BJ (cell line): Measurements from ENCODE around the gene RAMAC. TPM values are rescaled to one million over a fixed set of nuclear protein-coding genes. Genes with fewer than 3 reads are reported as not detected.

ENCODE experiments used
- CTCF ChIA-PET: fragments of 350-600 bp; formaldehyde crosslinking; extraction: SDS; loops from one replicate; lab custom pipeline; 2021; ENCODE audit warnings: antibody characterized with exemption, inconsistent platforms; lab: Yijun Ruan, JAX
- POLR2A ChIA-PET: fragments of 300-600 bp; sonication (Branson Sonifier 250); formaldehyde crosslinking; extraction: SDS; loops from one replicate; lab custom pipeline; 2021; ENCODE audit warnings: antibody characterized with exemption; lab: Charles Lee
- DNase-seq: peaks from one replicate; pipeline ENCODE4 v3.0.0-alpha.2; 2011; ENCODE audit warnings: low read depth
- H3K27me3 ChIP-seq: 2 replicates; pipeline ENCODE4 v1.6.0; 2011; ENCODE audit warnings: low read length; ENCODE audit not compliant: control insufficient read depth, insufficient read depth
- H3K36me3 ChIP-seq: 2 replicates; pipeline ENCODE4 v1.5.1; 2011; ENCODE audit warnings: low read length; ENCODE audit not compliant: control insufficient read depth, insufficient read depth
- H3K4me3 ChIP-seq: 2 replicates; pipeline ENCODE4 v1.5.1; 2011; ENCODE audit warnings: low read depth, mild to moderate bottlenecking, control low read depth, low read length
- polyA plus RNA-seq: library from polyadenylated mRNA; depleted of rRNA; stranded (reverse); fragments of >200 nt; gene quantifications from 2 replicates; pipeline ENCODE4 v1.2.3, GENCODE V29; 2011
- TF ChIP-seq, protein P1 (sequence below): IDR thresholded peaks from 2 replicates; pipeline ENCODE4 v1.5.1; 2011; ENCODE audit warnings: low read depth, mild to moderate bottlenecking, control low read depth, inconsistent platforms, low read length, moderate library complexity; ENCODE audit not compliant: insufficient read depth

Gene RAMAC
- polyA plus RNA-seq, 1 experiment, result 20.3 TPM

DNA sequence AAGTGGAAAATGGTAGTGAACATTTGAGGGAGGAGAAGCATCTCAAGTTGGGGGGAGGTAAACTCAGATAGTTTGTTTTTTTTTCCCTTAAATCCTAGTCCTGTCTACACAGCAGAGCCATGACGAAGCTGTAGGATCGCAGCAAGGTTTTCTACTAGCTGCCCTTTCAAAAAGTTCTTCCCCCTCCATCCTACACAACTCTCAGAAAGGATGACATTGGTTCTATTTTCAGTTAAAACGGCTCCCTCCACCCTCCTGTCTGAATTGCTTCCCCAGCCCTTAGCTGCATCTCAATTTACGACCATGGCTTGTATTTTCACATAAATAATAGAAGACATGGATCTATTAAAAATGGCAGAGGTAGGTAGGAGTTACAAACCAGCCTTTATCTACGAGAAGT, 35.7 kb upstream of the RAMAC start:
- Histone ChIP-seq H3K27me3 (peaks cover 7% of the 10 kb centered on the region), H3K4me3 (no peak overlapping the region), H3K36me3 (no peaks in the 10 kb centered on the region)
- ChIA-PET POLR2A (no interaction called here), CTCF (no interaction called here)
- DNase-seq, result no peak
- TF ChIP-seq, protein P1, sequence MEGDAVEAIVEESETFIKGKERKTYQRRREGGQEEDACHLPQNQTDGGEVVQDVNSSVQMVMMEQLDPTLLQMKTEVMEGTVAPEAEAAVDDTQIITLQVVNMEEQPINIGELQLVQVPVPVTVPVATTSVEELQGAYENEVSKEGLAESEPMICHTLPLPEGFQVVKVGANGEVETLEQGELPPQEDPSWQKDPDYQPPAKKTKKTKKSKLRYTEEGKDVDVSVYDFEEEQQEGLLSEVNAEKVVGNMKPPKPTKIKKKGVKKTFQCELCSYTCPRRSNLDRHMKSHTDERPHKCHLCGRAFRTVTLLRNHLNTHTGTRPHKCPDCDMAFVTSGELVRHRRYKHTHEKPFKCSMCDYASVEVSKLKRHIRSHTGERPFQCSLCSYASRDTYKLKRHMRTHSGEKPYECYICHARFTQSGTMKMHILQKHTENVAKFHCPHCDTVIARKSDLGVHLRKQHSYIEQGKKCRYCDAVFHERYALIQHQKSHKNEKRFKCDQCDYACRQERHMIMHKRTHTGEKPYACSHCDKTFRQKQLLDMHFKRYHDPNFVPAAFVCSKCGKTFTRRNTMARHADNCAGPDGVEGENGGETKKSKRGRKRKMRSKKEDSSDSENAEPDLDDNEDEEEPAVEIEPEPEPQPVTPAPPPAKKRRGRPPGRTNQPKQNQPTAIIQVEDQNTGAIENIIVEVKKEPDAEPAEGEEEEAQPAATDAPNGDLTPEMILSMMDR, result no peak

DNA sequence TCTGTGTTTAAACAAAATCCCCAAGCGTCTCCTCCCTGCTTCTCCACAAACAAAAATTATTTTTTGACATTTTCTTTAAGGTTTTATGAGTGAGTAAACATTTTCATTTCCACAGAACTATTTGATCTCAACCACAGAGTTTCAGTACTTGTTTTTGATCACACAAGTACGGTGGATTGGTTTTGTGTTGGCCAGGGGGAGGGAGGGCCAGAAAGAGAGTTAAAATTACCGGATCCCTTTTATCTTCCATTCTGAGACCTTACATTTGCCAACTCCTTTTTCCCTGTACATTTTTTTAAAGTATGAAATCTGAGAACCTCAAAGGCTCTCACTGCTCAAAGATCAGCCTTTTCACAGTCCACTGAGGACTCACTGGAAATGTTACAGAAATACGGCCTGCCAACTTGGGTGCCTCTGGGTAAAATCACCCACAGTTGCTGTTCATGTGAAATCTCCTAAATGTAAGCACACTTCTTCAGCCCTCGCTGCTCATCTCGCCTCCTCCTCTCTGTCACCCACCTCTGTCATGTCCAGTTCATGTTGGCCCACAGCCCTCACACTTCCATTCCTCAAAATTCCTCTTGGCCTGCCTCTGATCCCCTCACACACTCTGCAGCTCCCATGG, 35.2 kb upstream of the RAMAC start:
- POLR2A ChIA-PET, result no interaction called here
- TF ChIP-seq, protein P1, result no peak
- DNase-seq, result no peak
- CTCF ChIA-PET, result no interaction called here
- Histone ChIP-seq H3K4me3 (no peak overlapping the region), H3K27me3 (peaks cover 7% of the 10 kb centered on the region), H3K36me3 (no peaks in the 10 kb centered on the region)

DNA sequence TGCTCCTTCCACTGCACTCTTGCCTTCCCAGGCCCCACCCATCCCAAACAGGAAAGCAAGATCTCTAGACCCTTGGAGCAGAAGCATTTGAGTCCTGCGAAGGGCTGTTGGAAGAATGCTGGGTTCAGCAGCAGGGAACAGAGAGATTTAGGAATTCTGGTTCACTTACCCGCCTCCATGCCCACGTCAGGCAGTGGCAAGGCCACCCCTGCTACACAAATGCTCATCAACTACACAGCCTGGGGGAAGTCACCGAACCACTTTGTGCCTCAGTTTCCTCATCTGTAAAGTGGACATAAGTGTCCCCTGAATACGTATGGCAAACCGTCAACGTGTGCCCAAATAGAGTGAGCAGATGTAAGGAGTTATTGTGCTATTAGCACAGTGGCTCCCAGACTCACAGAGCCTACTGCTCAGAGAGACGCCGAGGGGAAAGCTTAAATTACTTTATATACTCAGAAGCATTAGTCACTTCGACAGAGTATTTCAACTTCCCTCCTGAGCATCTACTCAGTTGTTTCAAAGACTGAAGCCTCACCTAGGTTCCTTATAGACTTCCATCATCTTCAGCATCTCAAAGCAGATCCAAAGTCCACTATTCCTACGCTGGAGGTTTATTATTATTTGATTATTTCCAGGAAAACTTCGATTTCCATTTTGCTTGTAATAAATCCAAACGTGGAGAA, 34.4 kb upstream of the RAMAC start:
- no peak for DNase-seq
- Histone ChIP-seq H3K36me3 (no peaks in the 10 kb centered on the region), H3K4me3 (no peak overlapping the region; the same call in 1 of the 2 replicates), H3K27me3 (peaks cover 7% of the 10 kb centered on the region)
- POLR2A ChIA-PET, result no interaction called here
- CTCF ChIA-PET, result no interaction called here
- TF ChIP-seq, protein P1, result no peak

DNA sequence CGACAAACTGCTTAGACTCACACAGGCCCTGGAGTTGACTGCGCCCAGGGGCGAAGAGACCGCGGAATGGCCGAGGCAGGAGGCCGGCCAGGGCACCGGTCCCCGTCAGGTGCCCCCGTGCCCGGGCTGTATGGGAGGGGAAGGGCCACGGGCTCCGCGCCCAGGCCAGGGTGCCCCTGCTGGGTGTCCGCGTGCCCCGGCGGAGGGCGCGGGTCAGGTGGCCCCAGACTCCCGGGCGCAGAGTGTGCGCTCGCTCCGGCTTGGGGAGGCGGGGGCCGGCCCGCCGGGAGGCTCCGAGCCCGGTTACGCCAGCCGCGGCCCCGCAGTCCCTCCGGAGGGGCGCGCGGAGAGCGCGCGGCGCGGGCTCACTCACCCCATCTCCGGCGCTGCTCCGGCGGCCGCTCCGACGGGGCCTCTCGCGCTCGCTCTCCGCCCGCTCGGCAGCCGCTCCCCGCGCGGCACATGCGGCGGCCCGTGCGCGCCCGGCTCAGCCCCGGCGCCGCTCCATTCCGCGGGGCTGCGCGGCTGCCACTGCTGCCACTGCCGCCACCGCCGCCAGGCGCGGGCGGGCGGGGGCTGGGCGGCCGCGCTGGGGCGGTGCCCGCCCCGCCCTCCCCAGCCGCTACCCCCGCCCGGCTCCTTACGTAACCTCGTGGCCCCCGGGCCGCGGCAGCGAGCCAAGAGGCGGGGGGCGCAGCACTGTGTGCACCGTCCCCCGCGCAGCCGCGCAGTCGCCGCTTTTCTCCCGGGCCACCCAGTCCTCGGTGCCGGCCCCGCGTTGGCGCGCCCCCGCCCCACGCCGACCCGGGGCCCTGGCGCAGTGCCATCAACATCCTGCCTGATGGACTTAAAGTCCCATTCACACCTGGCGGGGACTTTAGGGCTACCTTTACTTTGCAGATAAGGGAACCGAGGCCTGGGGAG, 33.6 kb upstream of the RAMAC start, which contains the start of gene HOMER2:
Gene HOMER2 (minus strand): TSS at position 563 of the 924 bp plus-strand sequence. CDS start 185 bp downstream, at position 378.
- TF ChIP-seq, protein P1, result no peak
- Histone ChIP-seq H3K36me3 (no peaks in the 10 kb centered on the region), H3K27me3 (peaks cover 7% of the 10 kb centered on the region), H3K4me3 (peak within 1 kb of the TSS; percentile 31)
- no peak for DNase-seq
- POLR2A ChIA-PET, result no interaction called here
- CTCF ChIA-PET, result no interaction called here

DNA sequence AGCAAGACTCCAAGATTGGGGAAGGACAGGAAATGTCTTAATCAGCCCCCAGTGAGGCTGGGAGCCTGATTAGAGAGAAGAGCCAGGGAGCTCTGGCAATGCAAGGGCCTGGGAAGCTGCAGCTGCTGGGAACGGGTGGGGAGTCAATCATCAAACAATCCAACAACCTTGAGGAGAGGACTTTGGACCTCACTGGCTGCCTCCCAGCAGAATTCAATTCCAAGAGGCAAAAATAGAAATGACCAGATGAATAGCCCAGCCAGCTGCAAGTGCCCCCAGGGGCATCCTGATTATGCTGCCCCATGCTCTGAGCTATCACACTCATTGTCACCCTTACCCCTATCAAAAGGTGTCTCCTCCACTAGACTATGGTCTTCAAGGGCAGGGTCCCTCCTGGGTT, 27.4 kb upstream of the RAMAC start:
- ChIA-PET CTCF (no interaction called here), POLR2A (no interaction called here)
- Histone ChIP-seq H3K27me3 (no peaks in the 10 kb centered on the region), H3K4me3 (no peak overlapping the region), H3K36me3 (no peaks in the 10 kb centered on the region)
- TF ChIP-seq, protein P1, result no peak
- DNase-seq, result no peak
